ENCODE data around the gene IRS2. TPM values are rescaled to one million over a fixed set of nuclear protein-coding genes. Genes with fewer than 3 reads are reported as not detected.

IRS2 gene
- total RNA-seq, 3 donors from 2014 or later: 25.8 to 38.2 (median 29.5) TPM

DNA sequence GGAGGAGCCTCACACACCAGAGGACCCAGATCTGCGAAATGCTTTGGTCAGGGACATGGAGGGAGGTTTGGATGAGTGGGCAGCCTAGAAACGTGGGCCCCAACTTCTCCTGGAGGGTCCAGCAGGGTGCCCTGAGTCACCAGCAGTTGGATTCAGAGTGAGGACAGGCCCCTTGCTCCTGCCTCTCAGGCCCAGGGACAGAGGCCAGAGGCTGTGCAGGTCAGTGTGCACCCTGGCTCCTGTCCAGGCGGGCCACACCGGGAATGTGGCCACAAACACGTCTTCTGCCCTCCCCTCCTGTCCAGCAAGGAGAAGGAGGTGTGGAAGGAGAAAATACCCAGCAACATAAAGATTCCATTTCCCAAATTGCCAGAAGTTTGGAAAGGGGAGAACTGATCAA, 19.4 kb downstream of the IRS2 start:
- Histone ChIP-seq H3K4me1 (no peaks in the 10 kb centered on the region), H3K4me3 (peak overlapping the region in 1 of 3 donors; percentile 1), H3K27me3 (no peaks in the 10 kb centered on the region), H3K9me3 (no peaks in the 10 kb centered on the region), H3K27ac (no peak overlapping the region), H3K36me3 (no peaks in the 10 kb centered on the region)
- DNase-seq (ENCODE audit: low spot score in 2 of 2): no peak
- TF ChIP-seq POLR2AphosphoS5 (IDR thresholded peaks at IDR 0.05): no peak
- TF ChIP-seq, protein P1, sequence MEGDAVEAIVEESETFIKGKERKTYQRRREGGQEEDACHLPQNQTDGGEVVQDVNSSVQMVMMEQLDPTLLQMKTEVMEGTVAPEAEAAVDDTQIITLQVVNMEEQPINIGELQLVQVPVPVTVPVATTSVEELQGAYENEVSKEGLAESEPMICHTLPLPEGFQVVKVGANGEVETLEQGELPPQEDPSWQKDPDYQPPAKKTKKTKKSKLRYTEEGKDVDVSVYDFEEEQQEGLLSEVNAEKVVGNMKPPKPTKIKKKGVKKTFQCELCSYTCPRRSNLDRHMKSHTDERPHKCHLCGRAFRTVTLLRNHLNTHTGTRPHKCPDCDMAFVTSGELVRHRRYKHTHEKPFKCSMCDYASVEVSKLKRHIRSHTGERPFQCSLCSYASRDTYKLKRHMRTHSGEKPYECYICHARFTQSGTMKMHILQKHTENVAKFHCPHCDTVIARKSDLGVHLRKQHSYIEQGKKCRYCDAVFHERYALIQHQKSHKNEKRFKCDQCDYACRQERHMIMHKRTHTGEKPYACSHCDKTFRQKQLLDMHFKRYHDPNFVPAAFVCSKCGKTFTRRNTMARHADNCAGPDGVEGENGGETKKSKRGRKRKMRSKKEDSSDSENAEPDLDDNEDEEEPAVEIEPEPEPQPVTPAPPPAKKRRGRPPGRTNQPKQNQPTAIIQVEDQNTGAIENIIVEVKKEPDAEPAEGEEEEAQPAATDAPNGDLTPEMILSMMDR (IDR thresholded peaks at IDR 0.05): no peak
- TF ChIP-seq POLR2A (IDR thresholded peaks at IDR 0.05): no peak
- intact Hi-C loops (cut with DNase I; ENCODE audit: low total_unique reads): no loop called here

DNA sequence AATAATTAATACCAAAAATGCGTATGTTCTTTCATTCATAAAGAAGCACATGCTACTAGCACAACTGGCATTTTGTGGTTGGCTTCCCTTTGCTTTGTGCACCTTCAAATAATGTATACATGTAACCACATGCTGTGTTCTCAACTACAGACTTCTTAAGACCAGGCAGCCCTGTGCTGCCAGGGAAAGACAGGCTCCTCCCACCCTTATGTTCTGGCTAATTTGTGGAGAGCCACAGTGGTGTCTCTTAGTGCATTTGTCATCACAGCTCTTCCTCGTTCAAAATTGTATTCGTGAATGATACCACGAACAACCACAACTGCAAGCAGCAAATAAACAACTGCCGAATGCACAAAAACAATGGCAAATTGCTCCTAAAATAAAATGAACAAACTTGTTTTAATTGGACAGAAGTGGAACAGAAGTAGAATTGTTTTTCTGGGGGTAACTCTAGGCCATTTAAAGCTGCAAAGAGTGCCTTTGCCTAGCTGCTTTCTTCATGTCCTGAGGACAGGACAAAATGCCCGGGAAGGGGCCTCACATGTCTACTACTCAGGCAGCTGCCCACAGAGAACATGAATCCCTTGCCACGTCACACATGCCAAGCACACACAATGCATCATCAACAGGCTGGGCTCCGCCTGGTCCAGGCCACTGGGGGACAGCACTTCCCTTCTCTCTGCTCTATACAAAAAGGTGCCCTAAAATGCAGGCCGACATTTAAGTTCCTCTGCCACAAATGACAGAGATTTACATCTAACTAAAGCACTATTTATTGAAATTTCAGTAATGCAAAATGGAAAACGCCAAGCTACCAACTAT, 21.7 kb downstream of the IRS2 start:
- no peaks in the 10 kb centered on the region for H3K36me3 ChIP-seq
- H3K9me3 ChIP-seq: no peaks in the 10 kb centered on the region
- peak overlapping the region in 1 of 3 donors; percentile 22 for H3K4me3 ChIP-seq
- DNase-seq (ENCODE audit: low spot score in 2 of 2): no peak
- no peaks in the 10 kb centered on the region for H3K4me1 ChIP-seq
- intact Hi-C loops (cut with DNase I; ENCODE audit: low total_unique reads): no loop called here
- H3K27ac ChIP-seq: peak overlapping the region; percentile 12 to 38
- H3K27me3 ChIP-seq: no peaks in the 10 kb centered on the region
- TF ChIP-seq POLR2A (IDR thresholded peaks at IDR 0.05) (no peak), POLR2AphosphoS5 (IDR thresholded peaks at IDR 0.05) (no peak)
- TF ChIP-seq, protein P1 (IDR thresholded peaks at IDR 0.05): no peak

DNA sequence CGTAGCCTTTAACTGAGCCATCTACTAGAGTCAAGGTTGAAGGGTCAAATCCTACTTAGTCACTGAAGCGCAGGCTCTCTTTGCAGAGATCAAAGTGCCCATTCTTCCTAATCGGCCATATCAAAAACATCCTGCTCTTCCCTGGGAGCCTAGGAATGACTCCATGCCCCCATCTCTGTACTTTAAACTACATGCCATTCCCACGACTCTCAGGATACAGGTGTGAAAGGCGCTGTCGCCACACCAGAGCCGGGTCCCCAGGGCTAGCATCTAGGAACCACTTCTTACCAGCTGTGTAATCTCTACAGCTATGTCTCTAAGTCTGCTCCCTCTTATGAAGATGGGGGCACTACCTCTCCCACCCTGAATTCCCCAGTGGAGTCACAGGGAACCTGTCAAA, 22.3 kb downstream of the IRS2 start:
- Histone ChIP-seq H3K9me3 (peaks cover 0 to 4% of the 10 kb centered on the region in 2 donors), H3K36me3 (no peaks in the 10 kb centered on the region), H3K27me3 (no peaks in the 10 kb centered on the region), H3K4me1 (no peaks in the 10 kb centered on the region), H3K27ac (no peak overlapping the region), H3K4me3 (no peak overlapping the region)
- no peak for DNase-seq (ENCODE audit: low spot score in 2 of 2)
- TF ChIP-seq, protein P1 (IDR thresholded peaks at IDR 0.05): no peak
- TF ChIP-seq POLR2A (IDR thresholded peaks at IDR 0.05) (no peak), POLR2AphosphoS5 (IDR thresholded peaks at IDR 0.05) (no peak)
- intact Hi-C loops (cut with DNase I; ENCODE audit: low total_unique reads): no loop called here

DNA sequence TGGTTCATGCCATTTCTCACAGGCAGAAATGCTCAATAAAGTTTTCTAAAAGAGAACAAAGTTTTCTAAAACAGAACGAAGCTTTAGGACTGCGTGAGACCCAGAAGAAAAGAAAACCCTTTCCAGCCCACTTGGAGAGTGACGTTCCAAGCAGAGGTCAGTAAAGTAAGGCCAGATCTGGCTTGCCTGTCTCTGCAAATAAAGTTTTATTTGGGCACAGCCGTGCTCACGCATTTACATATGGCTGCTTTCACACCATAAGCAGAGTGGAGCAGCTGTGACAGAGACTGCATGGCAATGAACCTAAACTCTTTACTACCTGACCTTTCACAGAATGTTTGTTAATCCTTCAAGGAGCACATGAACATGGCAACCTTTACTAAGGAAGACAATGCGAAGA, 23.6 kb downstream of the IRS2 start:
- Histone ChIP-seq H3K4me3 (no peak overlapping the region), H3K4me1 (no peaks in the 10 kb centered on the region), H3K36me3 (no peaks in the 10 kb centered on the region), H3K9me3 (peaks cover 0 to 6% of the 10 kb centered on the region in 2 donors), H3K27ac (no peak overlapping the region), H3K27me3 (no peaks in the 10 kb centered on the region)
- intact Hi-C loops (cut with DNase I; ENCODE audit: low total_unique reads): no loop called here
- no peak for DNase-seq (ENCODE audit: low spot score in 2 of 2)
- TF ChIP-seq, protein P1 (IDR thresholded peaks at IDR 0.05): no peak

DNA sequence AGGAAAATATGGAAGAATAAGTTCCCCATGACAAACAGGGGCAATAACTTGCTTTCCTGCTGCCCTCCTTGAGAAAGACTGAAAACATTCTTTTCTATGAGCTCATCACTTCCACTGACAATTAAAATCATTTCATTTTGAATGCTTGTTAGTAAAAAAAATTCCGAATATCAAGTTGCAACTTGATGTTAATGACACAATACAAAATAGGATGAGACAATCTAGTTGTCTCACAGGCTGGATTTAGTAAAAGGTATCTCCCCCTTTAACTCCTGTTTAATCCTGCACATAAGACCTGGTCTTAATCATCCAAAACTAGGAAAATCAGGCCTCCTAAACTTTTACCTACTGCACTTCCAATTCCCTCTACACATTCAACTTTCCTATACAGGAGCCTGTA, 24.7 kb downstream of the IRS2 start:
- intact Hi-C loops (cut with DNase I; ENCODE audit: low total_unique reads): no loop called here
- Histone ChIP-seq H3K36me3 (no peaks in the 10 kb centered on the region), H3K4me1 (no peaks in the 10 kb centered on the region), H3K27ac (no peak overlapping the region), H3K9me3 (peaks cover 0 to 6% of the 10 kb centered on the region in 2 donors), H3K4me3 (no peak overlapping the region), H3K27me3 (no peaks in the 10 kb centered on the region)
- no peak for DNase-seq (ENCODE audit: low spot score in 2 of 2)
- no peak for TF ChIP-seq POLR2A (IDR thresholded peaks at IDR 0.05)
- TF ChIP-seq, protein P1 (IDR thresholded peaks at IDR 0.05): no peak
- no peak for TF ChIP-seq POLR2AphosphoS5 (IDR thresholded peaks at IDR 0.05)

Data from breast epithelium (tissue), 4 donors.